ENCODE results near the gene PROX2.

GRCh38 chr14:74921987-74922751 lies 46.2 kb upstream of the PROX2 start:
- TF ChIP-seq, protein P1, sequence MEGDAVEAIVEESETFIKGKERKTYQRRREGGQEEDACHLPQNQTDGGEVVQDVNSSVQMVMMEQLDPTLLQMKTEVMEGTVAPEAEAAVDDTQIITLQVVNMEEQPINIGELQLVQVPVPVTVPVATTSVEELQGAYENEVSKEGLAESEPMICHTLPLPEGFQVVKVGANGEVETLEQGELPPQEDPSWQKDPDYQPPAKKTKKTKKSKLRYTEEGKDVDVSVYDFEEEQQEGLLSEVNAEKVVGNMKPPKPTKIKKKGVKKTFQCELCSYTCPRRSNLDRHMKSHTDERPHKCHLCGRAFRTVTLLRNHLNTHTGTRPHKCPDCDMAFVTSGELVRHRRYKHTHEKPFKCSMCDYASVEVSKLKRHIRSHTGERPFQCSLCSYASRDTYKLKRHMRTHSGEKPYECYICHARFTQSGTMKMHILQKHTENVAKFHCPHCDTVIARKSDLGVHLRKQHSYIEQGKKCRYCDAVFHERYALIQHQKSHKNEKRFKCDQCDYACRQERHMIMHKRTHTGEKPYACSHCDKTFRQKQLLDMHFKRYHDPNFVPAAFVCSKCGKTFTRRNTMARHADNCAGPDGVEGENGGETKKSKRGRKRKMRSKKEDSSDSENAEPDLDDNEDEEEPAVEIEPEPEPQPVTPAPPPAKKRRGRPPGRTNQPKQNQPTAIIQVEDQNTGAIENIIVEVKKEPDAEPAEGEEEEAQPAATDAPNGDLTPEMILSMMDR (IDR thresholded peaks at IDR 0.05), result no peak
- no peak for TF ChIP-seq ZFX (IDR thresholded peaks at IDR 0.05; ENCODE audit: borderline replicate concordance)
